ENCODE data around the gene SYNE2. TPM values are rescaled to one million over a fixed set of nuclear protein-coding genes. Genes with fewer than 3 reads are reported as not detected.
A peak's percentile ranks its signal among the peaks of the same experiment; 100 is the strongest.

The SYNE2 gene
- total RNA-seq, 1 experiment from 2014 or later, result 71.1 TPM

GRCh38 chr14:64125270-64125669 lies 272.5 kb downstream of the SYNE2 start:
- Mint-ChIP-seq H3K9me3 (no peaks in the 10 kb centered on the region), H3K27ac (peak overlapping the region; percentile 1; the same call in 1 of the 2 replicates), H3K27me3 (ENCODE audit: low read depth) (no peaks in the 10 kb centered on the region), H3K4me3 (no peak overlapping the region), H3K4me1 (no peaks in the 10 kb centered on the region), H3K36me3 (peaks cover 43% of the 10 kb centered on the region)
- CTCF ChIA-PET, result no interaction called here
- no peak for TF ChIP-seq USF2 (CRISPR knock-in tag; IDR thresholded peaks at IDR 0.05)
- POLR2A ChIA-PET, result no interaction called here
- DNase-seq (ENCODE audit: low spot score) (no peak), ATAC-seq (no peak)

GRCh38 chr14:64126548-64126947 lies 273.7 kb downstream of the SYNE2 start:
- no peak for DNase-seq (ENCODE audit: low spot score)
- no peak overlapping the region for H3K27ac Mint-ChIP-seq
- H3K36me3 Mint-ChIP-seq, result peaks cover 43% of the 10 kb centered on the region
- H3K4me1 Mint-ChIP-seq, result no peaks in the 10 kb centered on the region
- H3K27me3 Mint-ChIP-seq (ENCODE audit: low read depth), result no peaks in the 10 kb centered on the region
- CTCF ChIA-PET, result interaction anchor here (1.3 kb wide), 1 partner anchor 168 kb away, joined by 6 read pairs; the partner anchor contains the start of gene ESR2
- TF ChIP-seq ZBTB21 (CRISPR knock-in tag; IDR thresholded peaks at IDR 0.05; ENCODE audit: borderline replicate concordance) (no peak), MXD4 (CRISPR knock-in tag; IDR thresholded peaks at IDR 0.05; ENCODE audit: borderline replicate concordance) (no peak), OVOL2 (CRISPR knock-in tag; IDR thresholded peaks at IDR 0.05; ENCODE audit: borderline replicate concordance) (no peak), ZNF138 (CRISPR knock-in tag; conservative IDR thresholded peaks at IDR 0.05) (no peak), TEAD1 (CRISPR knock-in tag; IDR thresholded peaks at IDR 0.05) (no peak)
- ATAC-seq, result no peak
- POLR2A ChIA-PET, result no interaction called here
- no peak overlapping the region for H3K4me3 Mint-ChIP-seq
- H3K9me3 Mint-ChIP-seq, result no peaks in the 10 kb centered on the region

- no peaks in the 10 kb centered on the region for H3K27me3 Mint-ChIP-seq (ENCODE audit: low read depth)
- no peaks in the 10 kb centered on the region for H3K9me3 Mint-ChIP-seq
- CTCF ChIA-PET, result interaction anchor here (0.6 to 2.2 kb wide), 17 partner anchors 10 to 627 kb away, joined by 3 to 35 read pairs (median 3); partner anchors contain the start of gene ESR2
- no peak for TF ChIP-seq ZMAT4 (CRISPR knock-in tag; IDR thresholded peaks at IDR 0.05)
- TF ChIP-seq JAZF1 (CRISPR knock-in tag; IDR thresholded peaks at IDR 0.05), result no peak
- TF ChIP-seq E2F1 (CRISPR knock-in tag; IDR thresholded peaks at IDR 0.05), result no peak
- TF ChIP-seq ARID4B (CRISPR knock-in tag; IDR thresholded peaks at IDR 0.05; ENCODE audit: borderline replicate concordance), result no peak
- no peak for TF ChIP-seq GABPB1 (CRISPR knock-in tag; IDR thresholded peaks at IDR 0.05)
- no peak for TF ChIP-seq ATF1 (CRISPR knock-in tag; IDR thresholded peaks at IDR 0.05)
- no peak for TF ChIP-seq CREB1 (CRISPR knock-in tag; IDR thresholded peaks at IDR 0.05)
- TF ChIP-seq NR1H2 (CRISPR knock-in tag; IDR thresholded peaks at IDR 0.05), result no peak
- no peak for TF ChIP-seq IRF2 (CRISPR knock-in tag; IDR thresholded peaks at IDR 0.05; ENCODE audit: borderline replicate concordance, low read depth)
- TF ChIP-seq TP53 (CRISPR knock-in tag; IDR thresholded peaks at IDR 0.05), result no peak
- no peak for TF ChIP-seq PRRX2 (CRISPR knock-in tag; IDR thresholded peaks at IDR 0.05)
- no peak for TF ChIP-seq NR2C2 (CRISPR knock-in tag; IDR thresholded peaks at IDR 0.05)
- no peak for TF ChIP-seq CTCF (IDR thresholded peaks at IDR 0.05)
- TF ChIP-seq ZSCAN18 (CRISPR knock-in tag; IDR thresholded peaks at IDR 0.05), result no peak
- no peak for TF ChIP-seq CDX4 (CRISPR knock-in tag; IDR thresholded peaks at IDR 0.05; ENCODE audit: borderline replicate concordance)
- peak; percentile 41; the same call in 1 of the 2 replicates for ATAC-seq
- H3K36me3 Mint-ChIP-seq, result peaks cover 39% of the 10 kb centered on the region
- peak; percentile 24 for DNase-seq (ENCODE audit: low spot score)
- H3K4me1 Mint-ChIP-seq, result no peaks in the 10 kb centered on the region
- H3K4me3 Mint-ChIP-seq, result no peak overlapping the region
- H3K27ac Mint-ChIP-seq, result no peak overlapping the region
- POLR2A ChIA-PET, result no interaction called here
Observed at GRCh38 chr14:64137657-64138290, 285.0 kb downstream of the SYNE2 start.
